Uterus (tissue), 2 donors: ENCODE data around the gene PHF12.

Experiments used
- POLR2A ChIP-seq, 2 donors: fragments of 450-650 bp; IDR thresholded peaks; one replicate each; pipeline ENCODE4 v1.6.1; 2016; ENCODE audit warnings: antibody characterized with exemption in 2 of 2, mild to moderate bottlenecking in 1 of 2, moderate library complexity in 1 of 2
- TF ChIP-seq, protein P1 (sequence below), 4 experiments: fragments of 200-600 bp in 2 of 4; fragments of 450-650 bp in 2 of 4; sonication (generic) in 2 of 4; IDR thresholded peaks; one replicate each; pipeline ENCODE4 v1.5.1; 2016 to 2019; ENCODE audit warnings: antibody characterized with exemption in 4 of 4, mild to moderate bottlenecking in 2 of 4, moderate library complexity in 1 of 4

DNA sequence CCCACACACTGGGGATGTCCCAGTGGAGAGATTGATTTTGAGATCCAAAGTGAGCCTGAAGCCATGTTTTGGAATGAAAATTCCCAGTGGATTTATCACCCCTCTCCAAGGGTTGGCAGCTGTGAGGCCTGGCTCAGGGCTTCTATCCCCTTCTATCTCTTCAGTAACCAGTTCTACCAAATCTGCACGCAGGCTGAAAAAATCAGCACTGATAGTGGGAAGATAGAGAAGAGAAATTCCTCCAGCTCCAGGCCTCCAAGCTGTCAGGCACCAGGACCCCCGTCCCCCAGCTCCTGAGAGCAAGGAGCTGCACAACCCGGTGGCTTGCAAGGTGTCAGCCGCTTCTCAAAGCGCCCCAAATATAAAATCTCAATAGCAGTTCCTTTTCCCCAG lies 54.8 kb downstream of the PHF12 start:
- no peak for TF ChIP-seq POLR2A (IDR thresholded peaks at IDR 0.05)
- TF ChIP-seq, protein P1, sequence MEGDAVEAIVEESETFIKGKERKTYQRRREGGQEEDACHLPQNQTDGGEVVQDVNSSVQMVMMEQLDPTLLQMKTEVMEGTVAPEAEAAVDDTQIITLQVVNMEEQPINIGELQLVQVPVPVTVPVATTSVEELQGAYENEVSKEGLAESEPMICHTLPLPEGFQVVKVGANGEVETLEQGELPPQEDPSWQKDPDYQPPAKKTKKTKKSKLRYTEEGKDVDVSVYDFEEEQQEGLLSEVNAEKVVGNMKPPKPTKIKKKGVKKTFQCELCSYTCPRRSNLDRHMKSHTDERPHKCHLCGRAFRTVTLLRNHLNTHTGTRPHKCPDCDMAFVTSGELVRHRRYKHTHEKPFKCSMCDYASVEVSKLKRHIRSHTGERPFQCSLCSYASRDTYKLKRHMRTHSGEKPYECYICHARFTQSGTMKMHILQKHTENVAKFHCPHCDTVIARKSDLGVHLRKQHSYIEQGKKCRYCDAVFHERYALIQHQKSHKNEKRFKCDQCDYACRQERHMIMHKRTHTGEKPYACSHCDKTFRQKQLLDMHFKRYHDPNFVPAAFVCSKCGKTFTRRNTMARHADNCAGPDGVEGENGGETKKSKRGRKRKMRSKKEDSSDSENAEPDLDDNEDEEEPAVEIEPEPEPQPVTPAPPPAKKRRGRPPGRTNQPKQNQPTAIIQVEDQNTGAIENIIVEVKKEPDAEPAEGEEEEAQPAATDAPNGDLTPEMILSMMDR (IDR thresholded peaks at IDR 0.05), result no peak
